Mucosa of gallbladder (tissue), 1 donor: ENCODE data around the gene LMAN2L. TPM values are rescaled to one million over a fixed set of nuclear protein-coding genes. Genes with fewer than 3 reads are reported as not detected.

Experiments used
- DNase-seq: peaks from one replicate; pipeline ENCODE4 v3.0.0-alpha.2; 2020; ENCODE audit warnings: low spot score
- total RNA-seq: library from RNA; stranded (reverse); gene quantifications from one replicate; pipeline ENCODE4 v1.2.1, GENCODE V29; 2021
- donor health status: DM: no; HTN: no; CAD: no.

LMAN2L gene
- total RNA-seq, 1 donor from 2014 or later = 28.0 TPM

GRCh38 chr2:96760036-96760985 is 20.4 kb upstream of the LMAN2L start, which contains the start of gene CNNM4:
CNNM4 (plus strand) TSS chr2:96760902; CDS start chr2:96761000, 98 bp downstream.
- peak; percentile 96 for DNase-seq

DNA sequence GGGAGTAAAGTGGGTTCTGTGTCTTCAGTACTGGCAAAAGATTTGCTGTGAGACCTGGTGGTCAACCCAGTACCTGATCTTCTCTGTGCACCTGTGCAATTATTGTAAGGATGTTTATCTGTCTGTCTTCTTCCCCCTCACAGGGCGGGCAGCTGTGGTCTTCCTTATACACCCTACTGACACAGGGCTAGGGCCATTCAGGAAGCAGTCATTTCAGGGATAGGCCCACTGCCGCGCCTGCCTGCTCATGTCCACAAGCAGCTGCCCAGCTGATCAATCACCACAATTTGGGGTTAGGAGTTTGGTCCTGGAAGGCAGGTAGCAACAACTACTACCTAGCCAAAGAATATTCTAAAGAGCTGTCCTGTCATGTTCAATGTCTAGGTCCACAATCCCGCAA is 19.7 kb upstream of the LMAN2L start:
- DNase-seq = no peak

- DNase-seq = no peak
Observed at GRCh38 chr2:96758987-96759386, 19.1 kb upstream of the LMAN2L start.

DNA sequence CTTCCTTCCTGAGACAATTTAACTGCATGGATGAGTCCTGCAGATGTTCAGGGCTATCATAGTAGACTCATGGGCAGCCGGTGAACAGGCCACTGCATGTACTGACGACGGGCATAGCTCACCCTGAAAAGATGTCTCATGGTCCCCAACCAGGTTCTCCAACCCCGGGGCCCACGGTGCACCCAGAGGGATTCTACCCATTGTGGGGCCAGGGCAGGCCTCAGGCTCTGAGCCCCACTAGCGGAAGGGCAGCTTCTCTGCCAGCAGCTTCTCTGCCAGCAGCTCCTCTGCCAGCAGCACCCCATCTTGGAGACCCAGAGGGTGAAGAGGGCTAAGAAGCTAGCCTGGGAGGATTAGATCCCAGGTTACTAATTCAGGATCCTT is 17.6 kb upstream of the LMAN2L start:
- no peak for DNase-seq

GRCh38 chr2:96756788-96757476 is 17.1 kb upstream of the LMAN2L start:
- no peak for DNase-seq

DNA sequence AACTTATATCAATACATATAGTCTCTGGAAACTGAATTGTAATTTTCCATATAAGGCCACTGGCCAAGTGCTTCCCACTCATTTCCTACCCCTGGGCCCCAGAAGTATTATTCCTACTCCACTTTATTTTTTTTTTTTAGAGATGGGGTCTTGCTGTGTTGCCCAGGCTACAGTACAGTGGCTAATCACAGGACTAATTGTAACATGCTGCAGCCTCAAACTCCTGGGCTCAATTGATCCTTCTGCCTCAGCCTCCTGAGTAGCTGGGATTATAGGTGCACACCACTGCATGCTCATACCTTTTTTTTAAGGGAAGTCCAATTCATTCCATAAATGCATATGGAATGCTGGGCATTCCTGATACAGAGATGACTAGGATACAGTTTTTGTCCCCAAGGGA is 14.5 kb upstream of the LMAN2L start:
- no peak for DNase-seq

GRCh38 chr2:96753661-96754282 is 13.9 kb upstream of the LMAN2L start:
- DNase-seq = no peak

- DNase-seq = no peak
Observed at GRCh38 chr2:96751800-96752199, 11.9 kb upstream of the LMAN2L start.

DNA sequence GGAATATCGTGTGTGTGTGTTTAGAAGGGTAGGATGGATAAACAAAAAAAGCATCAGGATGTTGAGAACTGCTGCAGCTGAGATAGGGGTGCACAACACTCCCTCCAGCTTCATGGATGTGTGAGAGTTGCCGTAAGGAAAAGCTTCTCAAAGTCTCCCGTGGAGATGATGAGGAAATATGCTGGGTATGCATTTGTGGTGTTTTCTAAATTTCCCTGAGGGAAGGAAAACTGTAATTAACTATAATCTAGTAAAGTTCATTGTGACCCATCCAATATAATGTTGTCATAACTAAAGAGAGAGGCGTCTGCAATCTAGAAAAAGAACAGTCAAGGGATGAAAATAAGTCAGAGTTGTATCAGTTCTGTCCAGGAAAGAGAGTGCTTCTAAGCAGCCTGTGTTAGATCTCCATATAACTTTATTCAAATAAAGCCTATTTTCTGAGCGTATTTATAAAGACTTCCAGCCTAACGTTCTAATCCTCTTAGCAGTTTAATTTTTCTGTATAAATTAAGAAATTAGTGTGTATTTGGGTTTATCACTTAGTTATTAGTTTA is 7.3 kb upstream of the LMAN2L start:
- no peak for DNase-seq

DNA sequence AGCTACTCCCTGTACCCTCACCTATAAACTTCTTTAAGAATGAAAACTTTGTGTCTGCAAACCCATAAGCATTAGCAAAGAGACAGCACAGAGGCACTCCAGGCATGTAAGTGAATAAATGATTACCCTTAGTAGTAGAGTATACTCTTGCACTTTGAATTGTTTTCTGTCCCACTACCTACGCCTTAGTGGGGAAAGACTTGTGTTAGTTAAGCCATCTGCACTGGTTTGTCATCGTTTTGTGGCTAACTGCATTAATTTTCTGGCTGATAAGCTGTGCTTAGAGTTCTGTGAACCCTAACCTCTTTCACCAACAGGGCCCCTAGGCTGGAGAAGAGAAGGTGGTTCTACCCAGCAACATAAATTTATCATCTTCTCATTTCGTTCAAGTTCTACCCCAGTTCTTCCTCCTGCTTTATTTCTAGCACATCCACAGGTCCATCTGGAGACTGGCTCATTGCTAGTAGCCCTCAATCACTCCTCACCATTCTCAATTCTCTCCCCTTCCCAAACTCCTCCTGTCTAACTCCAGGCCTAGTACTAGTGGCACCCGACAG is 710 bp downstream of the LMAN2L start:
- DNase-seq = no peak

DNA sequence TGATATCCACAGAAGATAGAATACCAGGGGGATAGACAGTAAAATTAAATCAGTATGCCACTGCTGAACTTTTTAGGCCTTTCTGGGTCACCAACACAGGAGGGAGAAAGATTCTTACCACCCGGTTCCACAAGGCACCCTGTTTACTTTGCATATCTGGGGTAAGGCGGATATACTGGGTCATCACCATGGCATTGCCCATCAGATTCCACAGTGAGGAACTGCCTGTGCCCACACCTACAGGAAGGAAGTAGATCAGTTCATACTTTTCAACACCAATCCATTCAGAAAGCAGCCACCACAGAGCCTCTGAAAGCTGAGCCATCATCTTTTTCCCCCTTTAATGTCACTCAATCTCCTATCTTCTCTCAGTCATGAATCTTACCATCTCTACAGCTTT is 2.0 kb downstream of the LMAN2L start:
- DNase-seq = no peak

- DNase-seq = no peak
Observed at GRCh38 chr2:96737251-96737650, 2.6 kb downstream of the LMAN2L start.

- no peak for DNase-seq
Observed at GRCh38 chr2:96734880-96735583, 4.8 kb downstream of the LMAN2L start.

DNA sequence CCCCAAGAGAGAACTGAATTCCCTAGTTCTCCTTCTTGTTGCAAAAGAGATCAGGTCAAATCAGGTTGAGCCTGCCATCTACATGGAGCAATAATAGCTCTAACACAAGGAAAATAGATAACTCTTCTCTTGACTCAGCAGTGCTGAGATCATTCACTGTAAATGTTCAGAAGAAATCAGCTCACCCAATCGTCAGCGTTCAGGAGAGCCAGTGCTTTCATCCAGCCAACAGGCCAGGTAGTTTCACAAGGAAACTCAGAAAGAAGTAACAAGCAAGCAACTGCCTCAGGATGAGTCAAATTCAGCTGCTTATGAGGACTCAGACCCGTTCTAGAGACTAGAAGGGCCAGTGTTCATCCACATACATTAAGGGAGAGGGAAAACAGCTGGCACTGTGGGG is 5.9 kb downstream of the LMAN2L start:
- no peak for DNase-seq

DNA sequence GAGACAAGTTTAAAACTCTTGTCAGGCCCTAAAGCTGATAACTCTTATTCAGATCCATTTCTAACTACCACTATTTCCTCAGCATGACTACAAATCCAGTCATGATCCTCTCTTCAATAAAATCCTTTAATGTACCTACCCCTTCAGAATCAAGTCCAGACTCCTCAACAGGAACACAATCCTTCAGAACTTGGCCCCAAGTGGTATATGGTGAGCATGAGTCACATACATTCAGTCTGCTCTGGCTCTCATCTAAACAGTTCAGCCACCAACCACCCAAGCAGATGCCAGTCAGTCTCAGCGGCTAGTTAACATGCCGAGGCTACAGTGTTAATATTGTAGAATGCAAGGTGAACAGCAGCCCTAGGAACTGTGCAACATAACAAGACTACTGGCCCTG is 9.7 kb downstream of the LMAN2L start:
- no peak for DNase-seq

GRCh38 chr2:96729748-96730147 is 10.1 kb downstream of the LMAN2L start:
- no peak for DNase-seq

GRCh38 chr2:96727431-96727830 is 12.4 kb downstream of the LMAN2L start:
- DNase-seq = no peak

GRCh38 chr2:96726131-96726530 is 13.7 kb downstream of the LMAN2L start:
- DNase-seq = no peak

- no peak for DNase-seq
Observed at GRCh38 chr2:96716388-96716787, 23.5 kb downstream of the LMAN2L start.

GRCh38 chr2:96715658-96716057 is 24.2 kb downstream of the LMAN2L start:
- no peak for DNase-seq

- no peak for DNase-seq
Observed at GRCh38 chr2:96710985-96711384, 28.9 kb downstream of the LMAN2L start.
